WERI-Rb-1 (cell line): ENCODE measurements around the gene GMDS.

Experiments used
- DNase-seq: peaks from one replicate; pipeline ENCODE4 v3.0.0-alpha.2; 2020
- H3K27ac ChIP-seq: fragments of 250-450 bp; sonication (Bioruptor Pico); 2 replicates; pipeline ENCODE4 v1.5.1; 2020; ENCODE audit warnings: mild to moderate bottlenecking, moderate library complexity
- H3K27me3 ChIP-seq: fragments of 250-450 bp; sonication (Bioruptor Pico); 2 replicates; pipeline ENCODE4 v1.5.1; 2021; ENCODE audit warnings: mild to moderate bottlenecking, low read depth, moderate library complexity; ENCODE audit not compliant: insufficient read depth, severe bottlenecking
- H3K36me3 ChIP-seq: fragments of 250-450 bp; sonication (Bioruptor Pico); 2 replicates; pipeline ENCODE4 v1.5.1; 2020; ENCODE audit warnings: mild to moderate bottlenecking, moderate library complexity
- H3K4me3 ChIP-seq: 2 replicates; pipeline ENCODE4 v1.5.1; 2011; ENCODE audit warnings: low read depth, mild to moderate bottlenecking, control low read depth, low read length
- H3K9me3 ChIP-seq: fragments of 250-450 bp; sonication (Bioruptor Pico); 2 replicates; pipeline ENCODE4 v1.5.1; 2021; ENCODE audit warnings: mild to moderate bottlenecking, moderate library complexity; ENCODE audit not compliant: severe bottlenecking
- TF ChIP-seq, protein P1 (sequence below): IDR thresholded peaks from 2 replicates; pipeline ENCODE4 v1.5.1; 2011; ENCODE audit warnings: low read depth, mild to moderate bottlenecking, control low read depth, inconsistent platforms, low read length

Gene GMDS

DNA sequence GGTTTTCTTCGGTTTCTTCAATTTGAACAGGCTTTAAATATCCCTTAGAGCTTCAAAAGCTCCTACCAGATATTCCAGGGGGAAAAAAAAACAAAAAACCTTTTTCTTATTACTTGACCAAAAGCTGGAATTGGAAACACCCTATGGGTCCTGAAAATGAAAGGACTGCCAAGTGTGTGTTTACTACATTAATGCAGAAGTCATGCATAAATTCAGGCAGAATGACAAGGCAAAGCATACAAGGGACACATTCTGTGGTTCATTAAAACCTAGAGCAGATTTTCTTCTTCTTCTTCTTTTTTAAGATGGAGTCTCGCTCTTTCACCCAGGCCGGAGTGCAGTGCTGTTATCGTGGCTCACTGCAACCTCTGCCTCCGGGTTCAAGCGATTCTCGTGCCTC lies 119.1 kb downstream of the GMDS start:
- H3K9me3 ChIP-seq, result no peaks in the 10 kb centered on the region
- no peak overlapping the region for H3K4me3 ChIP-seq
- H3K27me3 ChIP-seq, result no peaks in the 10 kb centered on the region
- TF ChIP-seq, protein P1, sequence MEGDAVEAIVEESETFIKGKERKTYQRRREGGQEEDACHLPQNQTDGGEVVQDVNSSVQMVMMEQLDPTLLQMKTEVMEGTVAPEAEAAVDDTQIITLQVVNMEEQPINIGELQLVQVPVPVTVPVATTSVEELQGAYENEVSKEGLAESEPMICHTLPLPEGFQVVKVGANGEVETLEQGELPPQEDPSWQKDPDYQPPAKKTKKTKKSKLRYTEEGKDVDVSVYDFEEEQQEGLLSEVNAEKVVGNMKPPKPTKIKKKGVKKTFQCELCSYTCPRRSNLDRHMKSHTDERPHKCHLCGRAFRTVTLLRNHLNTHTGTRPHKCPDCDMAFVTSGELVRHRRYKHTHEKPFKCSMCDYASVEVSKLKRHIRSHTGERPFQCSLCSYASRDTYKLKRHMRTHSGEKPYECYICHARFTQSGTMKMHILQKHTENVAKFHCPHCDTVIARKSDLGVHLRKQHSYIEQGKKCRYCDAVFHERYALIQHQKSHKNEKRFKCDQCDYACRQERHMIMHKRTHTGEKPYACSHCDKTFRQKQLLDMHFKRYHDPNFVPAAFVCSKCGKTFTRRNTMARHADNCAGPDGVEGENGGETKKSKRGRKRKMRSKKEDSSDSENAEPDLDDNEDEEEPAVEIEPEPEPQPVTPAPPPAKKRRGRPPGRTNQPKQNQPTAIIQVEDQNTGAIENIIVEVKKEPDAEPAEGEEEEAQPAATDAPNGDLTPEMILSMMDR, result no peak
- no peak for DNase-seq
- no peaks in the 10 kb centered on the region for H3K36me3 ChIP-seq
- H3K27ac ChIP-seq, result no peak overlapping the region

DNA sequence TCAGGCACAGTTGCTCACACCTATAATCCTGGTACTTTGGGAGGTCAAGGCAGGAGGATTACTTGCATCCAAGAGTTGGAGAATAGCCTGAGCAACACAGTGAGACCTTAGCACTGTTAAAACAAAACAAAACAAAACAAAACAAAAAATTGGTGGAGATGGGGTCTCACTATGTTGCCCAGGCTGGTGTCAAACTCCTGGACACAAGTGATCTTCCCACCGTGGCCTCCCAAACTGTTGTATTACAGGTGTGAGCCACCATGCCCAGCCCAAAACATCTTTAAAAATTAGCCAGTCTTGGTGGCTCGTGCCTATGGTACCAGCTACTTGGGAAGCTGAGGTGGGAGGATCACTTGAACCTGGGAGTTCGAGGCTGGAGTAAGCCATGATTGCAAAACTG lies 120.2 kb downstream of the GMDS start:
- no peak for DNase-seq
- Histone ChIP-seq H3K9me3 (no peaks in the 10 kb centered on the region), H3K27ac (no peak overlapping the region), H3K36me3 (no peaks in the 10 kb centered on the region), H3K27me3 (no peaks in the 10 kb centered on the region), H3K4me3 (no peak overlapping the region)
- TF ChIP-seq, protein P1, result no peak

DNA sequence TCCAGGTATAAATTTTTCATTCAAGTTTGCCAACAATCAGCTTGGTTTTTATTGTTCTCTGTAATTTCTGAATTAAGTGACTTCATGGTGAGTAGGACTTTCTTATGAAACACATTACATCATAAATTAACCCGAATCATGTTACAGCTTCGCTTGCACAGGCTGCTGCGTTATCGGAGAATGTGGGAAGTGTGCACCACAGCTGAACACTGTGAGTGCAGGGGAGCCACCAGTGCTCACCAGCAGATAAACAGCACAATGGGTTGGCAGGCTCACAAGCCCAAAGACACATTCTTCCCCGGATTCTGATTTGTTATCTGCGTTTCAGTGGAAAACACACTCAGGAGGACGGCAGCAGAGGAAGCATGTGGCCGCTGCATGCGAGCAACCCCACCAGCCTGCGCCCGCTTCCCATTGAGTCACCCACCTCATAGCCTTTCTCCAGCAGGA lies 121.1 kb downstream of the GMDS start:
- Histone ChIP-seq H3K4me3 (no peak overlapping the region), H3K9me3 (no peaks in the 10 kb centered on the region)
- DNase-seq, result no peak

DNA sequence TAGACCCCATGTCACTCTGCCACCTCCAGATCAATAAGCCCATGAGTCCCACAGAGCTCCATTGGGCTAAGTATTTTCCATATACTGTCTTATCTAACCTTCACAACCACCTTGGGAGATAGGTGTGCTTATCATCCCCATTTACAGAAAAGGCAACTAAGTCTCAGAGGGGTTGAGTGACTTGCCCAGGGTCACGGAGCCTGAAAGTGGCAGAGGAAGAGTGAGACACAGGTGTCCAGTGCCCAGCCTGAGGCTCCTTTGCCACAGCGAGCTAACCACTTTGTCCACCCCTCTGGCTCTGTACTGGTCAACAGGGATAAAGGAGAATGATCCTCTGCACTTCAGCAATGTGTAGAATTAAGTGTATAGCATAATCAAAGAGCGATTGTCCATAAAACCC lies 124.5 kb downstream of the GMDS start:
- H3K27ac ChIP-seq, result no peak overlapping the region
- no peak overlapping the region for H3K4me3 ChIP-seq
- no peaks in the 10 kb centered on the region for H3K36me3 ChIP-seq
- H3K9me3 ChIP-seq, result no peaks in the 10 kb centered on the region
- no peaks in the 10 kb centered on the region for H3K27me3 ChIP-seq
- no peak for DNase-seq
- TF ChIP-seq, protein P1, result no peak

More for the DNA sequence above, 121.1 kb downstream of the GMDS start:
- Histone ChIP-seq H3K27me3 (no peaks in the 10 kb centered on the region), H3K27ac (no peak overlapping the region), H3K36me3 (no peaks in the 10 kb centered on the region)
- TF ChIP-seq, protein P1, result no peak

DNA sequence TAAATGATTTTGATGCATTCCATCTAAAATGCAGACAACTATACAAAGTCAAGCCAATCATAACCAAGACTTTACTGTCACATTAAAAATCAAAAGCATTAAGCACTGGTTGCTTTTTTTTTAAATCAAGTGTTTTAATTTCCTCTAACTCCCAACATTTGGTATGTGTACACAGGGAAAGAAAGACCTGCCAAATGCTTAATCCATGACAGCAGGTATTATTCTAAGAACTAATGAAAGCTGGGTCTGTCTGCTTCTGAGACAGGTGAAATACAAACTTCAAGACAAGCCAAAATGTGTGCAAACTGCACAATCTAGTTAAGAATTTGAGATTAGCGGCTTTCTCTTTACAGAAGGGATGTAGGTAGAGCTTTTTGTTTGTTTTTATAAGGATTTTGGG lies 126.1 kb downstream of the GMDS start:
- no peak for DNase-seq
- Histone ChIP-seq H3K36me3 (no peaks in the 10 kb centered on the region), H3K27ac (no peak overlapping the region), H3K9me3 (no peaks in the 10 kb centered on the region), H3K4me3 (no peak overlapping the region), H3K27me3 (no peaks in the 10 kb centered on the region)
- TF ChIP-seq, protein P1, result no peak

DNA sequence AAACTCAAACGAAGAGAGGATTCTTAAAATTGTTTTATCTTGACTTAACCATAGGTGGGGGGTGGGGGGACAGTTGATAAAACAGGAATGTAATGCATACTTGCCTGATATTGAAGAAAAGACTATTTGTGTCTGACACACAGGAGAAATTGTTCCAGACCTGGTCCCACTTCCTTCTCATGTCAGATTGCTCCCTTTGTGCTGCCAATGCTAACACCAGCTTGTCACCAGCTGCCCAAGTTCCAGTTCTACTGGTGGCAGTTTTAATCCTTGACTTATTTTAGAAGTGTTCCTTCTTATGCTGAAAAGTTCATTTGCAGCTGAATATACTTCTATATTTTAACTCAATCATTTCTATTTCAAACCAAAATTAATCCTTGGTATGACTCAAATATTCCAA lies 127.3 kb downstream of the GMDS start:
- H3K27ac ChIP-seq, result no peak overlapping the region
- DNase-seq, result no peak
- no peaks in the 10 kb centered on the region for H3K9me3 ChIP-seq
- H3K4me3 ChIP-seq, result no peak overlapping the region
- TF ChIP-seq, protein P1, result no peak
- no peaks in the 10 kb centered on the region for H3K36me3 ChIP-seq
- no peaks in the 10 kb centered on the region for H3K27me3 ChIP-seq
